Mesodermal cell (in vitro differentiated cells): Measurements from ENCODE around the gene HSPA1B.
"Not testable (repeated sequence)": the region's sequence is repeated elsewhere in the genome, so short reads cannot be mapped to it uniquely, and the experiment has no call there.

Source experiments
- H3K27ac ChIP-seq: 2 replicates; pipeline ENCODE4 v1.7.0; 2013; ENCODE audit warnings: mild to moderate bottlenecking, low read depth, low read length, moderate library complexity; ENCODE audit not compliant: severe bottlenecking
- H3K36me3 ChIP-seq: 2 replicates; pipeline ENCODE4 v1.7.1; 2013; ENCODE audit warnings: mild to moderate bottlenecking, low read length, moderate library complexity; ENCODE audit not compliant: control insufficient read depth, insufficient read depth
- H3K4me1 ChIP-seq: one replicate; pipeline ENCODE4 v1.7.1; 2013; ENCODE audit warnings: mild to moderate bottlenecking, low read length; ENCODE audit not compliant: insufficient read depth, control insufficient read depth, poor library complexity, severe bottlenecking
- H3K4me3 ChIP-seq: 2 replicates; pipeline ENCODE4 v1.7.0; 2013; ENCODE audit warnings: low read length, control low read depth, mild to moderate bottlenecking; ENCODE audit not compliant: insufficient read depth, poor library complexity, severe bottlenecking; ENCODE audit errors: extremely low read depth
- H3K9me3 ChIP-seq: 2 replicates; pipeline ENCODE4 v1.7.1; 2013; ENCODE audit warnings: mild to moderate bottlenecking, low read length, moderate library complexity; ENCODE audit not compliant: control insufficient read depth
- WGBS, 2 experiments: methylation state at CpG; one replicate each; pipeline ENCODE4 v1.1.5; 2013; ENCODE audit warnings: missing lambda C conversion rate in 2 of 2; ENCODE audit not compliant: insufficient coverage in 2 of 2; 5-methylcytosine and 5-hydroxymethylcytosine counted together

The HSPA1B gene

GRCh38 chr6:31844507-31844906 is 17.0 kb downstream of the HSPA1B start:
- WGBS, 2 experiments = 96 to 100% methylated on average over 3 of the region's 3 CpGs
- Histone ChIP-seq H3K36me3 (peaks cover 18% of the 10 kb centered on the region), H3K4me1 (no peaks in the 10 kb centered on the region), H3K9me3 (no peaks in the 10 kb centered on the region), H3K27ac (no peak overlapping the region), H3K4me3 (no peak overlapping the region)

GRCh38 chr6:31847276-31847978 is 19.9 kb downstream of the HSPA1B start:
- Histone ChIP-seq H3K9me3 (no peaks in the 10 kb centered on the region), H3K36me3 (no peaks in the 10 kb centered on the region), H3K4me3 (no peak overlapping the region), H3K4me1 (peaks cover 8% of the 10 kb centered on the region), H3K27ac (no peak overlapping the region)
- WGBS, 2 experiments = 85 to 94% methylated on average over 1 to 2 of the region's 2 CpGs

GRCh38 chr6:31850765-31851484 is 23.4 kb downstream of the HSPA1B start:
- Histone ChIP-seq H3K4me3 (no peak overlapping the region), H3K36me3 (peaks cover 13% of the 10 kb centered on the region), H3K9me3 (peaks cover 9% of the 10 kb centered on the region), H3K27ac (no peak overlapping the region), H3K4me1 (peaks cover 8% of the 10 kb centered on the region)
- 94 to 100% methylated on average over 2 of the region's 2 CpGs for WGBS, 2 experiments

- peaks cover 8% of the 10 kb centered on the region for H3K4me1 ChIP-seq
- H3K9me3 ChIP-seq = peaks cover 9% of the 10 kb centered on the region
- H3K27ac ChIP-seq = no peak overlapping the region
- WGBS, 2 experiments = 91 to 94% methylated on average over 2 of the region's 2 CpGs
- no peak overlapping the region for H3K4me3 ChIP-seq
- H3K36me3 ChIP-seq = peaks cover 17% of the 10 kb centered on the region
These were observed 23.9 kb downstream of the HSPA1B start for GRCh38 chr6:31851485-31851832.

- not testable (repeated sequence) for H3K4me3 ChIP-seq, H3K9me3 ChIP-seq, H3K27ac ChIP-seq, H3K4me1 ChIP-seq
- 89 to 94% methylated on average over 15 to 33 of the region's 35 CpGs for WGBS, 2 experiments
- peaks cover 24% of the 10 kb centered on the region for H3K36me3 ChIP-seq
These were observed 24.6 kb downstream of the HSPA1B start for GRCh38 chr6:31851980-31852718.

- 98 to 100% methylated on average over 4 to 7 of the region's 8 CpGs for WGBS, 2 experiments
- H3K36me3 ChIP-seq = peaks cover 66% of the 10 kb centered on the region
- H3K27ac ChIP-seq, H3K4me1 ChIP-seq, H3K9me3 ChIP-seq, H3K4me3 ChIP-seq: not testable (repeated sequence)
These were observed 30.2 kb downstream of the HSPA1B start for GRCh38 chr6:31857774-31858173.

GRCh38 chr6:31858707-31859106 is 31.2 kb downstream of the HSPA1B start:
- 98 to 100% methylated on average over 5 to 6 of the region's 8 CpGs for whole genome bisulfite sequencing, 2 experiments
- no peaks in the 10 kb centered on the region for H3K4me1 ChIP-seq
- peaks cover 65% of the 10 kb centered on the region for H3K36me3 ChIP-seq
- no peak overlapping the region for H3K27ac ChIP-seq
- H3K9me3 ChIP-seq = peaks cover 5% of the 10 kb centered on the region
- no peak overlapping the region for H3K4me3 ChIP-seq

GRCh38 chr6:31859923-31860322 is 32.4 kb downstream of the HSPA1B start:
- WGBS, 2 experiments = 93 to 99% methylated on average over 9 to 11 of the region's 11 CpGs
- no peaks in the 10 kb centered on the region for H3K4me1 ChIP-seq
- H3K9me3 ChIP-seq = peaks cover 5% of the 10 kb centered on the region
- H3K27ac ChIP-seq = no peak overlapping the region
- H3K4me3 ChIP-seq = no peak overlapping the region
- peaks cover 65% of the 10 kb centered on the region for H3K36me3 ChIP-seq

- WGBS, 2 experiments = 93 to 98% methylated on average over 9 to 13 of the region's 13 CpGs
These were observed 32.8 kb downstream of the HSPA1B start for GRCh38 chr6:31860349-31860748.

GRCh38 chr6:31861150-31861549 is 33.6 kb downstream of the HSPA1B start:
- H3K9me3 ChIP-seq = no peaks in the 10 kb centered on the region
- H3K36me3 ChIP-seq = peaks cover 54% of the 10 kb centered on the region
- H3K4me1 ChIP-seq = no peaks in the 10 kb centered on the region
- WGBS, 2 experiments = 94 to 97% methylated on average over 5 to 6 of the region's 7 CpGs
- H3K4me3 ChIP-seq = no peak overlapping the region
- no peak overlapping the region for H3K27ac ChIP-seq

More at GRCh38 chr6:31860349-31860748, 32.8 kb downstream of the HSPA1B start:
- H3K9me3 ChIP-seq = peaks cover 3% of the 10 kb centered on the region
- peaks cover 62% of the 10 kb centered on the region for H3K36me3 ChIP-seq
- no peak overlapping the region for H3K4me3 ChIP-seq
- H3K4me1 ChIP-seq = no peaks in the 10 kb centered on the region
- H3K27ac ChIP-seq = no peak overlapping the region
